ENCODE data around the gene BATF. TPM values are rescaled to one million over a fixed set of nuclear protein-coding genes. Genes with fewer than 3 reads are reported as not detected.

BATF gene, protein sequence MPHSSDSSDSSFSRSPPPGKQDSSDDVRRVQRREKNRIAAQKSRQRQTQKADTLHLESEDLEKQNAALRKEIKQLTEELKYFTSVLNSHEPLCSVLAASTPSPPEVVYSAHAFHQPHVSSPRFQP
- polyA plus RNA-seq (2012; ENCODE audit: insufficient read length, low read depth), result not detected

DNA sequence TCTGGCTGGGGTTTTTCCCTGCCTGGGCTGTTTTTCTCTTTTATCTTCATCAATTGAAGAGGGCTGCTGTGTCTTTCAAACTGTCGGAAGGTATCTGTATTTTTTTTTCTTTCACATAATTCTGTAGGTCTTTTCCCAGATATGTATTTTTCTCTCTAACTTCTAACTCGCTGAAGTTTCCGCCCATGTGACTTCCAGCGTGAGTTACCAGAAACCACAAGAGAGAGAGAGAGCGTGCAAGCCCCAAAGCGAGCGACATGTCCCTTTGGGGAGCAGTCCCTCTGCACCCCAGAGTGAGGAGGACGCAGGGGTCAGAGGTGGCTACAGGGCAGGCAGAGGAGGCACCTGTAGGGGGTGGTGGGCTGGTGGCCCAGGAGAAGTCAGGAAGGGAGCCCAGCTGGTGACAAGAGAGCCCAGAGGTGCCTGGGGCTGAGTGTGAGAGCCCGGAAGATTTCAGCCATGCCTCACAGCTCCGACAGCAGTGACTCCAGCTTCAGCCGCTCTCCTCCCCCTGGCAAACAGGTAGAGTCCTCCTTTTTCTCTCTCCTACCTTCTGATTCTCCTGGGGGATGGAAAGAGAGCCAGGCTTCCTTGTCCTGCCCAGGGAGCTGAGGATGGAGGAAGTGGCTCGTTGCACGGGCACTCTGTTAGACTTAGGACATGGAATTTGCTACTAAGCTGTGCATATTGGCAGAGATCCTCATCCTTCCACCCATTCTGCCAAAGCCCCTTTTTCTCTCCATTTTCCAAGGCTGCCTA lies at the start of gene BATF:
Gene BATF, plus strand, starts transcription at position 246 of the 759 bp plus-strand sequence. Its CDS starts 214 bp downstream, at position 460.
- TF ChIP-seq, protein P1, sequence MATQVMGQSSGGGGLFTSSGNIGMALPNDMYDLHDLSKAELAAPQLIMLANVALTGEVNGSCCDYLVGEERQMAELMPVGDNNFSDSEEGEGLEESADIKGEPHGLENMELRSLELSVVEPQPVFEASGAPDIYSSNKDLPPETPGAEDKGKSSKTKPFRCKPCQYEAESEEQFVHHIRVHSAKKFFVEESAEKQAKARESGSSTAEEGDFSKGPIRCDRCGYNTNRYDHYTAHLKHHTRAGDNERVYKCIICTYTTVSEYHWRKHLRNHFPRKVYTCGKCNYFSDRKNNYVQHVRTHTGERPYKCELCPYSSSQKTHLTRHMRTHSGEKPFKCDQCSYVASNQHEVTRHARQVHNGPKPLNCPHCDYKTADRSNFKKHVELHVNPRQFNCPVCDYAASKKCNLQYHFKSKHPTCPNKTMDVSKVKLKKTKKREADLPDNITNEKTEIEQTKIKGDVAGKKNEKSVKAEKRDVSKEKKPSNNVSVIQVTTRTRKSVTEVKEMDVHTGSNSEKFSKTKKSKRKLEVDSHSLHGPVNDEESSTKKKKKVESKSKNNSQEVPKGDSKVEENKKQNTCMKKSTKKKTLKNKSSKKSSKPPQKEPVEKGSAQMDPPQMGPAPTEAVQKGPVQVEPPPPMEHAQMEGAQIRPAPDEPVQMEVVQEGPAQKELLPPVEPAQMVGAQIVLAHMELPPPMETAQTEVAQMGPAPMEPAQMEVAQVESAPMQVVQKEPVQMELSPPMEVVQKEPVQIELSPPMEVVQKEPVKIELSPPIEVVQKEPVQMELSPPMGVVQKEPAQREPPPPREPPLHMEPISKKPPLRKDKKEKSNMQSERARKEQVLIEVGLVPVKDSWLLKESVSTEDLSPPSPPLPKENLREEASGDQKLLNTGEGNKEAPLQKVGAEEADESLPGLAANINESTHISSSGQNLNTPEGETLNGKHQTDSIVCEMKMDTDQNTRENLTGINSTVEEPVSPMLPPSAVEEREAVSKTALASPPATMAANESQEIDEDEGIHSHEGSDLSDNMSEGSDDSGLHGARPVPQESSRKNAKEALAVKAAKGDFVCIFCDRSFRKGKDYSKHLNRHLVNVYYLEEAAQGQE (IDR thresholded peaks at IDR 0.05; ENCODE audit: insufficient read depth in 1 of 2, low read depth in 2 of 2, low read length in 2 of 2), result no peak
- TF ChIP-seq FOXP2 (optimal IDR thresholded peaks at IDR 0.05; ENCODE audit: borderline replicate concordance, extremely low read depth, extremely low read length, insufficient read depth) (no peak), TAF1 (IDR thresholded peaks at IDR 0.05; ENCODE audit: borderline replicate concordance, insufficient read depth, low read length) (no peak), POLR2AphosphoS5 (IDR thresholded peaks at IDR 0.05; ENCODE audit: low read depth, low read length) (no peak), SIN3A (IDR thresholded peaks at IDR 0.05; ENCODE audit: borderline replicate concordance, insufficient read depth, low read length) (no peak)

DNA sequence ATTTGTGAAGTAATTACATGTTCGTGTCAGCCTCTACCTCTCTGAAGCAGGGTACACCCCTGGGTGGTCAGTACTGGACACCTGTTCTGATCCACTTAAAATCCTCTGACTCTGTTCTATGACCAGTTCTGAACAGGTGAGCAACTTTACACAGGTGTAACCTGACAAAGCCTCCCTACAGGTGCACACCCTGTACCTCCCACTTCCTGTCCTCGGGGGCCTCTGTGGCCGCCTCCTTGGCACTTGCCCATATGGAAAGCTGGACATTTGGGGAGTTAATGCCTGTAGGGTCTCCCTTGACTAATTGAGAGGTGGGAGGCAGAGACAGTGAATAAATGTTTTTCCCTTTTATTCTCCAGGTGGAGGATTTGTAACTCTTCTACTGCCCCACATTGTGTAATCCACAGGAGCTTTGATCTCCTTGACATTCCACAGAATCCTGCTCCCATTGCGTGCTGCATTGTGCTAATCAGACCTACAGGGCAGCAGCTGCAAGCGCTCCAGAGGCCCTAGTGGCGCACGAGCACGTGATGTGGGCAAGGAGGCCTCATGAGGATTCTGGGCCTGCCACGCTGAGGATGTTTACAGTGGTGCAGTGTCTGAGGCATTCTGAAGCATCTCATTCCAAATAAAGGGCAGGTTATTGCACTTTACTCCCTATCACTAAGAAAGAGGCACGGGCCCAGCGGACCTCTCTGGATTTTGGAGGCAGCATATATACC lies 45.8 kb upstream of the BATF start:
- TF ChIP-seq TAF1 (IDR thresholded peaks at IDR 0.05; ENCODE audit: borderline replicate concordance, insufficient read depth, low read length) (no peak), POLR2AphosphoS5 (IDR thresholded peaks at IDR 0.05; ENCODE audit: low read depth, low read length) (no peak), SIN3A (IDR thresholded peaks at IDR 0.05; ENCODE audit: borderline replicate concordance, insufficient read depth, low read length) (no peak), FOXP2 (optimal IDR thresholded peaks at IDR 0.05; ENCODE audit: borderline replicate concordance, extremely low read depth, extremely low read length, insufficient read depth) (no peak)
- TF ChIP-seq, protein P1 (IDR thresholded peaks at IDR 0.05; ENCODE audit: insufficient read depth in 1 of 2, low read depth in 2 of 2, low read length in 2 of 2), result no peak

DNA sequence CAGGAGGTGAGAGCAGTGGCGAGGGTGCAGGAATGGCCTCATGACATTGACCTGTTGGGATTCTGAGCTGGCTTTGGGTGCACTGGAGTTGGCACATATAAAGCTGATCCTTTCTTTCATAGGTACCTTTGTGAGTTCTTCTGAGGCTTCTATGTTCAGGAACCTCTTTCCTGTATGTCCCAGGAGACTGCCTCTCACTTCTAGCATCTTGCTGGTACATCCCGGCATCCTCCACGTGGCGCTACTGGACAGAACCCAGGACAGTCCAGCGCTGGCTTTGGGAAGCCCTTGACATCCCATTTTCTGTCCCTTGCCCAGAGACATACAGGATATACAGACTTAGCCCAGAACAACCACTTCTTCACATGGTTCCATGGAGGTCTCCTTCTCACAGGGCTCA lies 44.4 kb upstream of the BATF start:
- TF ChIP-seq FOXP2 (optimal IDR thresholded peaks at IDR 0.05; ENCODE audit: borderline replicate concordance, extremely low read depth, extremely low read length, insufficient read depth) (no peak), POLR2AphosphoS5 (IDR thresholded peaks at IDR 0.05; ENCODE audit: low read depth, low read length) (no peak), SIN3A (IDR thresholded peaks at IDR 0.05; ENCODE audit: borderline replicate concordance, insufficient read depth, low read length) (no peak), TAF1 (IDR thresholded peaks at IDR 0.05; ENCODE audit: borderline replicate concordance, insufficient read depth, low read length) (no peak)
- TF ChIP-seq, protein P1 (IDR thresholded peaks at IDR 0.05; ENCODE audit: insufficient read depth in 1 of 2, low read depth in 2 of 2, low read length in 2 of 2), result no peak

DNA sequence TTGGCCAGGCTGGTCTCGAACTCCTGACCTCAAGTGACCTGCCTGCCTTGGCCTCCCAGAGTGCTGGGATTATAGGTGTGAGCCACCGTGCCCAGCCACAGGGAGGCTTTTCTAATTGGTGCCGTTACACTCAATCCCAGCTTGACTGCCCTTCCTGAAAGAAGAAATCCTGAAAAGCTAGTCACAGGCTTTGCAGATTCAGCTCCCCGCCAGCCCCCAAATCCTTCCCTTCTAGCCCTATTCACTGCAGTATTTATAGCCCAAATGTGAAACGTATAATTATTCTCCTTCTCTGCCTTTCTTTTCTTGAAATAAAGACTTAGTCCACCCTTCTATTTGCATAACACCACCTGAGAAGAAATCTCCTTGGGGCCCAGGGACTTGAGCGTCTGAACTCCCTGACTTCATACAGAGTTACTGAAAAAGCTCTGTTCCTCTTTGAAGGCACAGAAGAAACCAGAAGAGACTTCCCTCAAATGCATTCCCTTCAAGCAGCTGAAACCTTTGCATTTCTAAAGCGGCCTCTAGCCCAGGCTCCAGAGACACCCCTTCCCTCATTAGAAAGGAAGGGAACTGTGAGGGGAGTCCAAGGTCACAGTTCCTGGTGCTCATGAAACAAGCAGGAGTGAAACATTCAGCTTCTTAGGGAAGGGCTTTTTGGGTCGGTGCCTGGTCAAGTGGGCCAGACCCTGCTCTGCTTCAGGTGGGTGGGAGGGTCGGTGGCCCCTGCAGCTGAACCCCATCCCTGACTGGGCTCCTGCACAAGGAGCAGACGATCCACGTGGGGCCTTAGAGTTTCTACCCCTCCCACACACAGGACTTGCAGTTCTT lies 42.3 kb upstream of the BATF start:
- TF ChIP-seq POLR2AphosphoS5 (IDR thresholded peaks at IDR 0.05; ENCODE audit: low read depth, low read length), result no peak

DNA sequence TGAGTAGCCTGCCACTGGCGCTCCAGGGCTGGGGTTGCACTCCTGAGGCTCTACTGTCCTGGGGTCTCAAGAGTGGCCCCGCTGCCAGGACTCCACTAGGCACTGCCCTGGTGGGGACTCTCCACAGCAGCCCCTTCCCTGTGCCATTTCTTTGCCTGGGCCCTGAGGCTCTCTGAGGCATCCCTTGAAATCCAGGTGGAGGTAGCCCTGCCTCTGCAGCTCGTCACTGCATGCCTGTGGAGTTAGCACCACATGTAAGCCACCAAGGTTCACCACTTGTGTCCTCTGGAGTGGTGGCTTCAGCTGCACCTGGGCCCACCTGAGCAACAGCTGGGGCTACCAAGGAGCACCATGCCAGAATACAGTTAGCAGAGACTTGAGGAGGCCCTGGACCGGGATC lies 39.9 kb upstream of the BATF start:
- TF ChIP-seq POLR2AphosphoS5 (IDR thresholded peaks at IDR 0.05; ENCODE audit: low read depth, low read length), result no peak
- no peak for TF ChIP-seq TAF1 (IDR thresholded peaks at IDR 0.05; ENCODE audit: borderline replicate concordance, insufficient read depth, low read length)
- TF ChIP-seq, protein P1 (IDR thresholded peaks at IDR 0.05; ENCODE audit: insufficient read depth in 1 of 2, low read depth in 2 of 2, low read length in 2 of 2), result no peak
- no peak for TF ChIP-seq FOXP2 (optimal IDR thresholded peaks at IDR 0.05; ENCODE audit: borderline replicate concordance, extremely low read depth, extremely low read length, insufficient read depth)
- TF ChIP-seq SIN3A (IDR thresholded peaks at IDR 0.05; ENCODE audit: borderline replicate concordance, insufficient read depth, low read length), result no peak

Measured in PFSK-1 (cell line).